ENCODE results near the gene DUSP22.

DNA sequence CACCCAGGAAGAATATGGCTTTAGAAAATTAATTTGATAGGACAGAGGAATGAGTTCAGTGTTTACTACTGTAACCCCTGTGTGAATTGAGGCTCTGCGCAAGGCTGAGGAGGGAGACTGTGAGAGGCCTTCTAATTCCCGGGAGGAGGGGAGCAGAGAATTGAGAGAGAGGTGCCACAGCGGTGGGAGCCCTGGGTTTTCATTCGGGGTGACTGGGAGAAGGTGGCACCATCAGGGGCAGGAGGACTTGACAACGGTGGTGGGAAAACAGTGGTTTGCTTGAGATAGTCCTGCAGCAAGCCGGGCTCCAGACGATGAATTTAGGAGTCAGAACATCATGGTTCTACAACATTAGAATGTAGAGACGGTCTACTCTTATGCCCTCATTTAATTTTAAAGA, 9.2 kb downstream of the DUSP22 start:
- TF ChIP-seq POLR2A (IDR thresholded peaks at IDR 0.05) = no peak
- TF ChIP-seq, protein P1, sequence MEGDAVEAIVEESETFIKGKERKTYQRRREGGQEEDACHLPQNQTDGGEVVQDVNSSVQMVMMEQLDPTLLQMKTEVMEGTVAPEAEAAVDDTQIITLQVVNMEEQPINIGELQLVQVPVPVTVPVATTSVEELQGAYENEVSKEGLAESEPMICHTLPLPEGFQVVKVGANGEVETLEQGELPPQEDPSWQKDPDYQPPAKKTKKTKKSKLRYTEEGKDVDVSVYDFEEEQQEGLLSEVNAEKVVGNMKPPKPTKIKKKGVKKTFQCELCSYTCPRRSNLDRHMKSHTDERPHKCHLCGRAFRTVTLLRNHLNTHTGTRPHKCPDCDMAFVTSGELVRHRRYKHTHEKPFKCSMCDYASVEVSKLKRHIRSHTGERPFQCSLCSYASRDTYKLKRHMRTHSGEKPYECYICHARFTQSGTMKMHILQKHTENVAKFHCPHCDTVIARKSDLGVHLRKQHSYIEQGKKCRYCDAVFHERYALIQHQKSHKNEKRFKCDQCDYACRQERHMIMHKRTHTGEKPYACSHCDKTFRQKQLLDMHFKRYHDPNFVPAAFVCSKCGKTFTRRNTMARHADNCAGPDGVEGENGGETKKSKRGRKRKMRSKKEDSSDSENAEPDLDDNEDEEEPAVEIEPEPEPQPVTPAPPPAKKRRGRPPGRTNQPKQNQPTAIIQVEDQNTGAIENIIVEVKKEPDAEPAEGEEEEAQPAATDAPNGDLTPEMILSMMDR (IDR thresholded peaks at IDR 0.05) = no peak
